ENCODE results near the gene SBNO2. TPM values are rescaled to one million over a fixed set of nuclear protein-coding genes. Genes with fewer than 3 reads are reported as not detected.

SBNO2 gene
- total and polyA plus RNA-seq, 9 of the 15 experiments (the other 6 are each of a cell fraction or from before 2014, with no cell fraction given): 0.01 to 46.2 (median 6.7) TPM

DNA sequence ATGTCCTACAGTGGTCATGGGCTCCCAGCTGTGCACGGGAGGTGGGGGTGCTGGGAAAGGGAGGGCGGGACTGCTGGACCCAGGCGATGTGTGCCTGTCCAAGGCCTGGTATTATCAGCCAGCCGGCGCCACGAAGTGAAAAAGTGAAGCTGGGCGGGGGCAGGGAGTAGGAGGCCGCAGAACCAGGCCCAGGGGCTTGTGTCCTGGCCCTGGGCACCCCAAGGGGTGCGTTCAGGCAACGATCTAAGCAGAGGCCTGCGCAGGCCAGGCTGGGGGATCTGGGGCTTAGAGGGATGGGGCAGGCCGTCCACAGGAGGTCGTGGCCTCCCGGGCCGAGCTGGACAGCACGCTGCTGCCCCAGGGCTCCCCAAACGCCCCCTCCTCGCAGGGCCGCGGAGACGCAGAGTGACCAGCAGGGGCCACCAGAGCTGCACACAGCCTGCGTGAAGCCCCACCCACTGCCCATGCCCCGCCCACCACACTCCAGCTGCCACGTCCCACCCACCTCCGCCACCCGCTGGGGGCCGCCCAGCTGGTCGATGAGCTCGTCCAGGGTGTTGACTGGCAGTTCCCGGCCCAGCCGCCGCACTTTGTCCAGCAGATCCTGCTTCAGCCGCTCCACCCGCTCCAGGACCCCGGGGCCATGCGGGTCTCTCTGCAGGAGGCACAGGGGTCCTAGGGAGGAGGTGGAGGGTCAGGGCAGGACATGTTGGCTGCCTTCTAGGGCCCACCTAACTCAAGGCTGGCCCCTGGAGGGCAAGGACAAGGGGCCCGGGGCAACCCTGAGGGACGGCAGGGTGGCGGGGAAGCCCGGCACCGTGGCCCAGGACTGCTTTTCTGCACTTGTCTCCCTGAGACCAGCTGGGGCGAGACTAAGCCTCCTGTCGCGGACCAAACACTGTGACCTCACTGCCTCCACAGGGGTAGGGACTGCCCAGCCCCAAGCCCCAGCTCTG lies 60.8 kb downstream of the SBNO2 start (continued):
- TF ChIP-seq, protein P1, sequence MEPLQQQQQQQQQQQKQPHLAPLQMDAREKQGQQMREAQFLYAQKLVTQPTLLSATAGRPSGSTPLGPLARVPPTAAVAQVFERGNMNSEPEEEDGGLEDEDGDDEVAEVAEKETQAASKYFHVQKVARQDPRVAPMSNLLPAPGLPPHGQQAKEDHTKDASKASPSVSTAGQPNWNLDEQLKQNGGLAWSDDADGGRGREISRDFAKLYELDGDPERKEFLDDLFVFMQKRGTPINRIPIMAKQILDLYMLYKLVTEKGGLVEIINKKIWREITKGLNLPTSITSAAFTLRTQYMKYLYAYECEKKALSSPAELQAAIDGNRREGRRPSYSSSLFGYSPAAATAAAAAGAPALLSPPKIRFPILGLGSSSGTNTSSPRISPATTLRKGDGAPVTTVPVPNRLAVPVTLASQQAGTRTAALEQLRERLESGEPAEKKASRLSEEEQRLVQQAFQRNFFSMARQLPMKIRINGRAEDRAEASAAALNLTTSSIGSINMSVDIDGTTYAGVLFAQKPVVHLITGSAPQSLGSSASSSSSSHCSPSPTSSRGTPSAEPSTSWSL (CRISPR knock-in tag; IDR thresholded peaks at IDR 0.05; ENCODE audit: borderline replicate concordance): no peak
- TF ChIP-seq CREBBP (IDR thresholded peaks at IDR 0.05; ENCODE audit: low read depth, low read length) (no peak), GATAD2B (IDR thresholded peaks at IDR 0.05; ENCODE audit: borderline replicate concordance) (peak; percentile 30; the same call in 1 of the 2 replicates), TCFL5 (CRISPR knock-in tag; conservative IDR thresholded peaks at IDR 0.05) (no peak), ZNF24 (IDR thresholded peaks at IDR 0.05) (no peak), PHTF2 (CRISPR knock-in tag; IDR thresholded peaks at IDR 0.05) (no peak), CBFB (CRISPR knock-in tag; IDR thresholded peaks at IDR 0.05) (no peak)
- TF ChIP-seq, protein P2, sequence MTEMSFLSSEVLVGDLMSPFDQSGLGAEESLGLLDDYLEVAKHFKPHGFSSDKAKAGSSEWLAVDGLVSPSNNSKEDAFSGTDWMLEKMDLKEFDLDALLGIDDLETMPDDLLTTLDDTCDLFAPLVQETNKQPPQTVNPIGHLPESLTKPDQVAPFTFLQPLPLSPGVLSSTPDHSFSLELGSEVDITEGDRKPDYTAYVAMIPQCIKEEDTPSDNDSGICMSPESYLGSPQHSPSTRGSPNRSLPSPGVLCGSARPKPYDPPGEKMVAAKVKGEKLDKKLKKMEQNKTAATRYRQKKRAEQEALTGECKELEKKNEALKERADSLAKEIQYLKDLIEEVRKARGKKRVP (CRISPR knock-in tag; IDR thresholded peaks at IDR 0.05): no peak
- TF ChIP-seq, protein P3, sequence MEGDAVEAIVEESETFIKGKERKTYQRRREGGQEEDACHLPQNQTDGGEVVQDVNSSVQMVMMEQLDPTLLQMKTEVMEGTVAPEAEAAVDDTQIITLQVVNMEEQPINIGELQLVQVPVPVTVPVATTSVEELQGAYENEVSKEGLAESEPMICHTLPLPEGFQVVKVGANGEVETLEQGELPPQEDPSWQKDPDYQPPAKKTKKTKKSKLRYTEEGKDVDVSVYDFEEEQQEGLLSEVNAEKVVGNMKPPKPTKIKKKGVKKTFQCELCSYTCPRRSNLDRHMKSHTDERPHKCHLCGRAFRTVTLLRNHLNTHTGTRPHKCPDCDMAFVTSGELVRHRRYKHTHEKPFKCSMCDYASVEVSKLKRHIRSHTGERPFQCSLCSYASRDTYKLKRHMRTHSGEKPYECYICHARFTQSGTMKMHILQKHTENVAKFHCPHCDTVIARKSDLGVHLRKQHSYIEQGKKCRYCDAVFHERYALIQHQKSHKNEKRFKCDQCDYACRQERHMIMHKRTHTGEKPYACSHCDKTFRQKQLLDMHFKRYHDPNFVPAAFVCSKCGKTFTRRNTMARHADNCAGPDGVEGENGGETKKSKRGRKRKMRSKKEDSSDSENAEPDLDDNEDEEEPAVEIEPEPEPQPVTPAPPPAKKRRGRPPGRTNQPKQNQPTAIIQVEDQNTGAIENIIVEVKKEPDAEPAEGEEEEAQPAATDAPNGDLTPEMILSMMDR (IDR thresholded peaks at IDR 0.05 in 2 of 3, conservative IDR thresholded peaks at IDR 0.05 in 1 of 3; ENCODE audit: insufficient read depth in 2 of 3, low read depth in 1 of 3, low read length in 3 of 3): peak; percentile 86 to 93 (median 89)
- TF ChIP-seq, protein P4, sequence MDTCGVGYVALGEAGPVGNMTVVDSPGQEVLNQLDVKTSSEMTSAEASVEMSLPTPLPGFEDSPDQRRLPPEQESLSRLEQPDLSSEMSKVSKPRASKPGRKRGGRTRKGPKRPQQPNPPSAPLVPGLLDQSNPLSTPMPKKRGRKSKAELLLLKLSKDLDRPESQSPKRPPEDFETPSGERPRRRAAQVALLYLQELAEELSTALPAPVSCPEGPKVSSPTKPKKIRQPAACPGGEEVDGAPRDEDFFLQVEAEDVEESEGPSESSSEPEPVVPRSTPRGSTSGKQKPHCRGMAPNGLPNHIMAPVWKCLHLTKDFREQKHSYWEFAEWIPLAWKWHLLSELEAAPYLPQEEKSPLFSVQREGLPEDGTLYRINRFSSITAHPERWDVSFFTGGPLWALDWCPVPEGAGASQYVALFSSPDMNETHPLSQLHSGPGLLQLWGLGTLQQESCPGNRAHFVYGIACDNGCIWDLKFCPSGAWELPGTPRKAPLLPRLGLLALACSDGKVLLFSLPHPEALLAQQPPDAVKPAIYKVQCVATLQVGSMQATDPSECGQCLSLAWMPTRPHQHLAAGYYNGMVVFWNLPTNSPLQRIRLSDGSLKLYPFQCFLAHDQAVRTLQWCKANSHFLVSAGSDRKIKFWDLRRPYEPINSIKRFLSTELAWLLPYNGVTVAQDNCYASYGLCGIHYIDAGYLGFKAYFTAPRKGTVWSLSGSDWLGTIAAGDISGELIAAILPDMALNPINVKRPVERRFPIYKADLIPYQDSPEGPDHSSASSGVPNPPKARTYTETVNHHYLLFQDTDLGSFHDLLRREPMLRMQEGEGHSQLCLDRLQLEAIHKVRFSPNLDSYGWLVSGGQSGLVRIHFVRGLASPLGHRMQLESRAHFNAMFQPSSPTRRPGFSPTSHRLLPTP (IDR thresholded peaks at IDR 0.05; ENCODE audit: borderline replicate concordance, extremely low read depth, insufficient read length): no peak
